ENCODE data around the gene SMAD4. TPM values are rescaled to one million over a fixed set of nuclear protein-coding genes. Genes with fewer than 3 reads are reported as not detected.

The SMAD4 gene
- total and polyA plus RNA-seq, 2 of the 8 experiments (the other 6 are each of a cell fraction or from before 2014, with no cell fraction given), result 86.5 to 139 TPM

DNA sequence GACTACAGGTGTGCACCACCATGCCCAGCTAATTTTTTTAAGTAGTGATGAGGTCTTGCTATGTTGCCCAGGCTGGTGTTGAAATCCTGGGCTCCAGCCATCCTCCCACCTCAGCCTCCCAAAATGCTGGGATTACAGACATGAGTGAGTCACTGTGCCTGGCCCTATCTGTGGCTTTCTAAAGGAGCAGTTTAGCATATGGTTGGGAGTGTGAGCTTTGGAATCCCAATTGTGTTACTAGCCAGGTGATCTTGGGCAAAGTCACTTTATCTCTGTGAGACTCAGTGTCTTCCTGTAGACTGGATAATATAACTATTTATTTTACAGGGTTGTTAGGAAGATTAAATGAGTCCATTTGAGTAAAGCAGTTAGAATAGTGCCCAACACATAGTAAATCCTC is 19.8 kb upstream of the SMAD4 start:
- Histone ChIP-seq H3K4ac (replicated peaks; ENCODE audit: insufficient read length, low read depth, low read length) (no peak overlapping the region), H3K27me3 (replicated peaks in 1 of 4; ENCODE audit: control insufficient read depth in 3 of 4, extremely low read depth in 1 of 4, insufficient read depth in 3 of 4, low read length in 3 of 4) (no peaks in the 10 kb centered on the region), H3K27ac (ENCODE audit: low read depth, low read length) (no peak overlapping the region), H2BK120ac (replicated peaks; ENCODE audit: low read depth, low read length) (no peak overlapping the region), H2AFZ (ENCODE audit: low read length) (no peak overlapping the region), H3K23me2 (ENCODE audit: low read depth, low read length) (no peaks in the 10 kb centered on the region; the same call in 1 of the 2 replicates), H2BK12ac (ENCODE audit: low read depth, low read length) (no peak overlapping the region), H3K79me1 (ENCODE audit: low read depth, low read length) (no peaks in the 10 kb centered on the region), H3K56ac (replicated peaks; ENCODE audit: insufficient read length, low read depth, low read length) (no peak overlapping the region), H3K4me1 (replicated peaks in 1 of 4; ENCODE audit: control insufficient read depth in 3 of 4, insufficient read depth in 4 of 4, low read length in 3 of 4) (peaks cover 0 to 12% (median 1%) of the 10 kb centered on the region in 4 experiments; a peak in 3 of 7 replicates), H3K79me2 (ENCODE audit: control insufficient read depth in 1 of 2, insufficient read depth in 2 of 2, low read length in 2 of 2) (no peaks in the 10 kb centered on the region), H2BK15ac (ENCODE audit: low read length) (no peak overlapping the region), H4K91ac (replicated peaks; ENCODE audit: insufficient read length, low read length) (no peak overlapping the region), H2BK20ac (ENCODE audit: low read length) (no peak overlapping the region), H2AK5ac (ENCODE audit: low read depth, low read length) (no peak overlapping the region), H3K14ac (ENCODE audit: insufficient read length) (no peak overlapping the region), H3K36me3 (ENCODE audit: control insufficient read depth in 2 of 4, insufficient read depth in 4 of 4, low read length in 3 of 4) (no peaks in the 10 kb centered on the region), H4K5ac (ENCODE audit: insufficient read length, low read depth, low read length) (no peak overlapping the region), H3K4me3 (ENCODE audit: extremely low read depth in 1 of 4, insufficient read depth in 2 of 4, low read depth in 3 of 4, low read length in 4 of 4) (no peak overlapping the region), H4K8ac (ENCODE audit: extremely low read depth, insufficient read depth, low read length) (no peak overlapping the region), H3K23ac (ENCODE audit: insufficient read length) (no peak overlapping the region), H2BK5ac (ENCODE audit: low read depth, low read length) (no peak overlapping the region), H3K9me3 (ENCODE audit: insufficient read depth in 2 of 2, low read depth in 1 of 2, low read length in 1 of 2) (no peaks in the 10 kb centered on the region), H3K18ac (ENCODE audit: extremely low read depth, low read length) (no peak overlapping the region), H4K20me1 (replicated peaks in 1 of 2; ENCODE audit: control insufficient read depth in 1 of 2, insufficient read depth in 2 of 2, low read length in 2 of 2) (no peaks in the 10 kb centered on the region), H3K9ac (replicated peaks in 1 of 4; ENCODE audit: extremely low read depth in 1 of 4, low read depth in 3 of 4, low read length in 3 of 4) (no peak overlapping the region), H3K4me2 (ENCODE audit: insufficient read depth in 1 of 2, low read depth in 2 of 2, low read length in 2 of 2) (no peak overlapping the region)
- no peak for DNase-seq (ENCODE audit: low read depth in 1 of 2, low spot score in 2 of 2)
- CTCF ChIA-PET (ENCODE audit: partially characterized antibody), result interaction anchor here (0.7 to 2.8 kb wide), 3 partner anchors 14 to 135 kb away, joined by 3 to 9 read pairs (median 4); no protein-coding TSS in a partner anchor
- FAIRE-seq, result no peak
- POLR2A ChIA-PET (ENCODE audit: partially characterized antibody), result interaction anchor here (1.0 kb wide), 1 partner anchor 42 kb away, joined by 3 read pairs; no protein-coding TSS in a partner anchor
- TF ChIP-seq CREB1 (IDR thresholded peaks at IDR 0.05), result no peak
- no peak for TF ChIP-seq SRF (IDR thresholded peaks at IDR 0.05; ENCODE audit: low read depth, low read length)
- TF ChIP-seq SIX5 (IDR thresholded peaks at IDR 0.05; ENCODE audit: low read depth, low read length), result no peak
- TF ChIP-seq SAP30 (IDR thresholded peaks at IDR 0.05; ENCODE audit: insufficient read depth, insufficient replicate concordance, low read length), result no peak
- TF ChIP-seq CHD2 (IDR thresholded peaks at IDR 0.05; ENCODE audit: low read length), result no peak
- no peak for TF ChIP-seq BCL11A (IDR thresholded peaks at IDR 0.05; ENCODE audit: low read depth in 2 of 2, low read length in 2 of 2)
- TF ChIP-seq CBX5 (IDR thresholded peaks at IDR 0.05; ENCODE audit: low read depth, low read length), result no peak
- no peak for TF ChIP-seq MAFK (IDR thresholded peaks at IDR 0.05; ENCODE audit: low read depth, low read length)
- TF ChIP-seq TCF12 (IDR thresholded peaks at IDR 0.05; ENCODE audit: low read depth, low read length), result no peak
- TF ChIP-seq ATF2 (IDR thresholded peaks at IDR 0.05; ENCODE audit: low read length), result no peak
- TF ChIP-seq POLR2A (IDR thresholded peaks at IDR 0.05; ENCODE audit: control extremely low read depth in 1 of 2, low read depth in 2 of 2, low read length in 2 of 2), result no peak
- TF ChIP-seq SIRT6 (IDR thresholded peaks at IDR 0.05; ENCODE audit: low read length), result no peak
- no peak for TF ChIP-seq KDM5A (IDR thresholded peaks at IDR 0.05; ENCODE audit: low read length)
- no peak for TF ChIP-seq NRF1 (IDR thresholded peaks at IDR 0.05; ENCODE audit: low read depth, low read length)
- TF ChIP-seq CBX8 (IDR thresholded peaks at IDR 0.05; ENCODE audit: borderline replicate concordance, low read depth, low read length), result no peak

Measured in H1 (cell line).